ENCODE measurements around the gene COL4A1.
A peak's percentile ranks its signal among the peaks of the same experiment; 100 is the strongest.

The COL4A1 gene

DNA sequence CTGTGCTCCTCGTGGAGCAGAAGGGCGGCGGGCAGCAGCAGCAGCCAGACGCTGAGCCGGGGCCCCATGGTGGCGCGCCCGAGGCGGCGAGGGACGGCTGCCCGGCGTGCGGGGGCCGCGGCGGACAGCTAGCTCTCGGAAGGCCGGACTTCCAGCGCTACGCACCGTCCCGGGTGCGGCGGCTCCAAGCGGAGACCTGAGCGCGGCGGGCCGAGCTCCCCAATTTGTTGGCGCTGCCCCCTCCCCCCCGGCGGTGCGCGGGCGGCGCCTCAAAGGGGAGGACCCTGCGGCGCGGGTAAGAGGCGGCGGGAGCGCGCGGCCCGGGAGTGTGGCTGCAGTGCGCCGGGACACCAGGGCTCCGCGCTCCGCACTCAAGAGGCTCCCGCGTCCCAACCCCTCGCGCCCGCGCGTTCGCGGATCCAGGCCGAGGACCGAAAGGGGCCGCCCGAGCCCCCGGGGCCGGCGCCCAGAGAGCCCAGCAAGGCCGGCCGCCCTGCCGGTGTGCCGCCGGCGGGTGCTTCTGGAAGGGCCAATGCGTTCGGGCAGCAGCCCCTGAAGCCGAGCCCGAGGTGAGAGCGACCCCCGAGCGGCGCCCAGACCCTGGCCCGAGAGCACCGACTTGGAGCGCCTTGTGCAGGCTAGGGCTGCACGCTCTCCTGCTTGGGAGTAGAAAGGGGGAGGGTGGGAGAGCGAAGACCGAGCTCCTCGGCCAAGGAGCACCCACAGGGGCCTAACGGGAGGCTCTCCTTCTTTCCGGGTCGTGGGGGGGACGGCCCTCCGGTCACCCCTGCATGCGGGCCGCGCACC, at the start of gene COL4A1, which contains the start of gene COL4A2:
Gene COL4A1, minus strand, starts transcription at position 198 of the 807 bp plus-strand sequence. Its CDS starts 130 bp downstream, at position 68.
Gene COL4A2, plus strand, starts transcription at position 325 of the 807 bp plus-strand sequence. CDS start 620 bp downstream, outside the sequence.
- H3K4me3 ChIP-seq (ENCODE audit: low read depth, low read length), result no peak within 1 kb of the TSS
- DNase-seq (ENCODE audit: low read depth), result no peak
- TF ChIP-seq, protein P1, sequence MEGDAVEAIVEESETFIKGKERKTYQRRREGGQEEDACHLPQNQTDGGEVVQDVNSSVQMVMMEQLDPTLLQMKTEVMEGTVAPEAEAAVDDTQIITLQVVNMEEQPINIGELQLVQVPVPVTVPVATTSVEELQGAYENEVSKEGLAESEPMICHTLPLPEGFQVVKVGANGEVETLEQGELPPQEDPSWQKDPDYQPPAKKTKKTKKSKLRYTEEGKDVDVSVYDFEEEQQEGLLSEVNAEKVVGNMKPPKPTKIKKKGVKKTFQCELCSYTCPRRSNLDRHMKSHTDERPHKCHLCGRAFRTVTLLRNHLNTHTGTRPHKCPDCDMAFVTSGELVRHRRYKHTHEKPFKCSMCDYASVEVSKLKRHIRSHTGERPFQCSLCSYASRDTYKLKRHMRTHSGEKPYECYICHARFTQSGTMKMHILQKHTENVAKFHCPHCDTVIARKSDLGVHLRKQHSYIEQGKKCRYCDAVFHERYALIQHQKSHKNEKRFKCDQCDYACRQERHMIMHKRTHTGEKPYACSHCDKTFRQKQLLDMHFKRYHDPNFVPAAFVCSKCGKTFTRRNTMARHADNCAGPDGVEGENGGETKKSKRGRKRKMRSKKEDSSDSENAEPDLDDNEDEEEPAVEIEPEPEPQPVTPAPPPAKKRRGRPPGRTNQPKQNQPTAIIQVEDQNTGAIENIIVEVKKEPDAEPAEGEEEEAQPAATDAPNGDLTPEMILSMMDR (IDR thresholded peaks at IDR 0.05; ENCODE audit: low read depth, low read length, missing control alignments), result no peak

DNA sequence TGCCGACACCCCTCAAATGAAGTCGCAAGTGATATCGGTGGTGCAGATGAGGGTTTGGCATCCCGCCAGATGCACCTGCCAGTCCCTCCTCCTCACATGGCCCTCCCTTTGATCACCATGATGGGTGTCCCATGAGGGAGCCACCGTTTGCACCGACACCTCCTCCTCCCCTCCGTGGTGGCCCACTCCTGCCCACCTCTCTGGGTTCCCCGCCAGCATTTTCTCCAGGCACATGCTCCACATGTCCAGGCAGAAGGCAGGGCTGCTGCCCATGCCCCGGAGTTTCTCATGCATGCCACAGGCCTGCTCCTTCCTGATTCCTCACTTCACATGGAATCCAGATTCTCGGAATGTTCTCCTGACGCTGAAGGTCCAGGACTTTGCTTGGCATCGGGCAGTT, 49.4 kb upstream of the COL4A1 start:
- TF ChIP-seq, protein P1 (IDR thresholded peaks at IDR 0.05; ENCODE audit: low read depth, low read length, missing control alignments), result no peak
- H3K4me3 ChIP-seq (ENCODE audit: low read depth, low read length), result no peak overlapping the region
- DNase-seq (ENCODE audit: low read depth), result no peak

DNA sequence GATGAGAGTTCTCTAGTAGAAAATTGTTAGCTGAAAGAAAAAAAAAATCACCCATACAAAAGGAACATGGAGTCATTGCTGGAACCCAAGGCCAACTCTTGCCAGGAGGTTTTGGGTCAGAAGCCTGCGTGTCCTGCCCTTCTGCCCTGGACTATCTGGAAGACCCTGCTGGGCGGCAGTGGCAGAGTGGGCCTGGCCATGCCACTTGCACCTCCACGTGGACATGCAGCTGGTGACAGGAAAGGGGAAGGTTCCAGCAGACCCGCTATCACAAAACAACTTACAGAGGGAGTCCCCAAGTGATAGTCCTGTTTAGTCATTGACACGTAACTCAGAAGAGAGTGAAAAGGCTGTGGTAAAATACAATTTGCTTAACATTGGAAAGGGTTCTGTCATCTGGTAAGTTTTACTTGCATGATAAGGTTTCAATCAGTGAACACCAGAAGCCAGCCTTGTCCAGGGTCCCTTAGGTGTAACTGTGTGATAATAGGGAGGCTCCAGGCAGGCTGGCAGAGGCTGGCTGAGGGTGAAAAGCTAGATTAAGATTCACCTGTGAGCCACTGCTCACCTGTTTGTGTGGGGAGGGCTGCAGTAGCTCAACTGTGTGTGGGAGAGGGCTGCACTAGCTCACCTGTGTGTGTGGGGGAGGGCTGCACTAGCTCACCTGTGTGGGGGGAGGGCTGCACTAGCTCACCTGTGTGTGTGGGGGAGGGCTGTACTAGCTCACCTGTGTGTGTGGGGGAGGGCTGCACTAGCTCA, 47.9 kb upstream of the COL4A1 start:
- TF ChIP-seq, protein P1 (IDR thresholded peaks at IDR 0.05; ENCODE audit: low read depth, low read length, missing control alignments), result no peak
- no peak for DNase-seq (ENCODE audit: low read depth)
- H3K4me3 ChIP-seq (ENCODE audit: low read depth, low read length), result no peak overlapping the region

DNA sequence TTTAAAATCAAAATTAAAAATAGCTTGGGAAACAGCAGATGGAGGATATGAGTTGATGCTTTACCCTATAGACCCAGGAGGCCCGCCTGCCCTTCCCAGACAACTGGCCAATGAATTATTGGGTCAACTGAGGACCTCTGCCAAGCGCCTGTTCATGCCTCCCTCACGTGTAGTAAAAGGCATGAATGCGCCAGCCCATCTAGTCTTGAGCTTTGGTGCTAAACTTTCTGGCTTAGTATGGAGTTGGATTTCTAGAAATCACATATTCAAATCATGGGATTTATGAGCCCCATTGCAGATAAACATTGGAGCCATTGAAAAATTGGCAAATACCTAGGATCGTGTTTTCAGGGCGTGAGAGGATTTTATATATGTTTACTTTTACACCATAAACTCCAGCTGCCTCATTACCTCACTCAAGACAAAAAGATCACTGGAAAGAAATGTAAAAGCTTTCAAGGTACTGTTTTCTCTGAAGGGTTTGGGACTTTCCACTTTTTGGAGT, 47.2 kb upstream of the COL4A1 start:
- TF ChIP-seq, protein P1 (IDR thresholded peaks at IDR 0.05; ENCODE audit: low read depth, low read length, missing control alignments), result no peak
- no peak overlapping the region for H3K4me3 ChIP-seq (ENCODE audit: low read depth, low read length)
- DNase-seq (ENCODE audit: low read depth), result no peak

DNA sequence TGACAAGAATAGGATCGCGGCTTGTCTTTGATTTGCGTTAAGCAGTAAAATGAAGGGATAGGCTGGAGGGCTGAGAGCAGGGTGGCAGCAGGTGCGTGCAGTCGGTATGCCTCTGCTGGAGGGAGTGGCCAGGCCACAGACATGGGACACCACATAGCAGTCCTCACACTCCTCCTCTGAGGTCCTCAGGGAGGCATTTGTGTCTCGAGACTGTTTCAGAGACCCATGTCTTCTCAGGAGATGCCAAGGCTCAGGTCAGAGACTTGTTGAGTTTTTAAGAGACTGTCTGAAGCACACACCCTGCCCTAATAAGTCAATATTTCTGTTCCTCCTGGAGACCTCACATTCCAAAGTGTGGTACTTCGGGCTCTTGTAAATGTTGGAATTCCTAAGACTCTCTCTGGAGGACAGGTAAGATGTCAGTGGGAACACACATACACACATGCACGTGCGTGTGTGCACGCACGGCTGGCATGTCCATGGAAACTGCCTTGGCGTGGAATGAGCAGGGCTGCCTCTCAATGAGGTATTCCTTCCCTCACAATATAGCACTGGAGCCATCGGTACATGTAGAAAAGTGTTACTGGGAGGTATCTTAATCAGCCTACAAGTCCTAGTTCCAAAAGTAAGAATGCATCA, 46.5 kb upstream of the COL4A1 start:
- no peak for DNase-seq (ENCODE audit: low read depth)

DNA sequence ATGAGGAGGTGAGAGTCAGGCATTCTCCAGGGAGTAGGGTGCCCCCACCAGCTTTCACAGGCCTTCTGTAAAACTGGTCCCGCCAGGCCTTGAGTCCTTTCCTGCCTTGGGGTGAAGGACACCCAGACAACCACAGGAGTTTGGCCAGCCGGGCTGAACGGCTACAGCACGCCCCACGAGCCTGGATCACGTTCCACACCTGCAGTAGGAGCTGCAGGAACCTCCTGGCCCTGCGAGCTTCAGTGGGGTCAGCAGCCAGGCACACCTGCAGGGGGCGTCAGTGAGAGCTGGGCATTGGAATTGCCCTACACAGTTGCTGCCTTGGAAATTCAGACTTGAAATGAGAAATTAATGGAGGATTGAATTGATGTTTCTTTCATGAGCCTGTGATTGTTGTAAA, 45.8 kb upstream of the COL4A1 start:
- no peak overlapping the region for H3K4me3 ChIP-seq (ENCODE audit: low read depth, low read length)
- TF ChIP-seq, protein P1 (IDR thresholded peaks at IDR 0.05; ENCODE audit: low read depth, low read length, missing control alignments), result peak; percentile 43
- DNase-seq (ENCODE audit: low read depth), result no peak

More for the DNA sequence above, 46.5 kb upstream of the COL4A1 start:
- TF ChIP-seq, protein P1 (IDR thresholded peaks at IDR 0.05; ENCODE audit: low read depth, low read length, missing control alignments), result no peak
- no peak overlapping the region for H3K4me3 ChIP-seq (ENCODE audit: low read depth, low read length)

All from GM12864 (cell line).